SK-N-SH treated with all-trans-retinoic acid at 6 μM for 48 hours (cell line): ENCODE data around the gene FAM25A.

Source experiments
- ATAC-seq: fragments of 200-7000 bp; cut with Tn5 transposase; 3 replicates; pipeline ENCODE4 v1.9.1; 2020; ENCODE audit warnings: mild to moderate bottlenecking, moderate library complexity
- ARNTL ChIP-seq: fragments of 450-650 bp; formaldehyde crosslinking; IDR thresholded peaks from 2 replicates; pipeline ENCODE4 v1.5.0; 2020; ENCODE audit warnings: low read depth, mild to moderate bottlenecking, moderate library complexity, borderline replicate concordance
- BACH2 ChIP-seq: fragments of 250-450 bp; sonication (Bioruptor Pico); IDR thresholded peaks from 2 replicates; pipeline ENCODE4 v1.9.0; 2021; ENCODE audit warnings: mild to moderate bottlenecking, borderline replicate concordance
- CREB5 ChIP-seq: fragments of 250-450 bp; sonication (Bioruptor Pico); IDR thresholded peaks from 2 replicates; pipeline ENCODE4 v1.5.1; 2020; ENCODE audit warnings: low read depth, mild to moderate bottlenecking, moderate library complexity
- CSDC2 ChIP-seq: fragments of 250-450 bp; sonication (Bioruptor Pico); IDR thresholded peaks from 2 replicates; pipeline ENCODE4 v1.5.0; 2020; ENCODE audit warnings: mild to moderate bottlenecking, moderate library complexity
- CSRNP3 ChIP-seq: fragments of 250-450 bp; sonication (Bioruptor Pico); IDR thresholded peaks from 2 replicates; pipeline ENCODE4 v1.5.1; 2021; ENCODE audit warnings: mild to moderate bottlenecking, moderate library complexity
- GLIS3 ChIP-seq: fragments of 250-450 bp; sonication (Bioruptor Pico); IDR thresholded peaks from 2 replicates; pipeline ENCODE4 v1.5.0; 2020; ENCODE audit warnings: mild to moderate bottlenecking, moderate library complexity
- ISL1 ChIP-seq: fragments of 250-450 bp; sonication (Bioruptor Pico); IDR thresholded peaks from 2 replicates; pipeline ENCODE4 v2.1.2; 2022; ENCODE audit warnings: mild to moderate bottlenecking, moderate library complexity
- OSR1 ChIP-seq: fragments of 250-450 bp; sonication (Bioruptor Pico); IDR thresholded peaks from 2 replicates; pipeline ENCODE4 v1.8.0; 2022; ENCODE audit warnings: moderate library complexity, mild to moderate bottlenecking, inconsistent platforms
- PATZ1 ChIP-seq: fragments of 250-450 bp; sonication (Bioruptor Pico); IDR thresholded peaks from 2 replicates; pipeline ENCODE4 v1.8.0; 2020; ENCODE audit warnings: mild to moderate bottlenecking, moderate library complexity, borderline replicate concordance
- POU6F1 ChIP-seq: fragments of 250-450 bp; sonication (Bioruptor Pico); IDR thresholded peaks from 2 replicates; pipeline ENCODE4 v1.8.0; 2021; ENCODE audit warnings: low read depth, mild to moderate bottlenecking, moderate library complexity, borderline replicate concordance
- PPARA ChIP-seq: fragments of 250-450 bp; sonication (Bioruptor Pico); IDR thresholded peaks from 2 replicates; pipeline ENCODE4 v1.5.0; 2020; ENCODE audit warnings: mild to moderate bottlenecking, borderline replicate concordance
- RARB ChIP-seq: fragments of 250-450 bp; sonication (Bioruptor Pico); IDR thresholded peaks from 2 replicates; pipeline ENCODE4 v1.8.0; 2021; ENCODE audit warnings: mild to moderate bottlenecking, moderate library complexity
- SNAI2 ChIP-seq: fragments of 250-450 bp; sonication (Bioruptor Pico); IDR thresholded peaks from 2 replicates; pipeline ENCODE4 v1.5.0; 2020; ENCODE audit warnings: mild to moderate bottlenecking, moderate library complexity
- TCF4 ChIP-seq: fragments of 250-450 bp; sonication (Bioruptor Pico); IDR thresholded peaks from 2 replicates; pipeline ENCODE4 v1.8.0; 2021; ENCODE audit warnings: mild to moderate bottlenecking, moderate library complexity, borderline replicate concordance
- TOX ChIP-seq: fragments of 250-450 bp; sonication (Bioruptor Pico); IDR thresholded peaks from 2 replicates; pipeline ENCODE4 v1.8.0; 2021; ENCODE audit warnings: mild to moderate bottlenecking, moderate library complexity, borderline replicate concordance
- TSHZ2 ChIP-seq: fragments of 250-450 bp; sonication (Bioruptor Pico); IDR thresholded peaks from 2 replicates; pipeline ENCODE4 v1.5.0; 2020; ENCODE audit warnings: mild to moderate bottlenecking, moderate library complexity
- ZC3H10 ChIP-seq: fragments of 250-450 bp; sonication (Bioruptor Pico); IDR thresholded peaks from 2 replicates; pipeline ENCODE4 v1.5.1; 2021; ENCODE audit warnings: mild to moderate bottlenecking, moderate library complexity
- ZFP3 ChIP-seq: fragments of 250-450 bp; sonication (Bioruptor Pico); IDR thresholded peaks from 2 replicates; pipeline ENCODE4 v1.5.0; 2020; ENCODE audit warnings: mild to moderate bottlenecking, moderate library complexity
- ZFP30 ChIP-seq: fragments of 450-650 bp; formaldehyde crosslinking; IDR thresholded peaks from 2 replicates; pipeline ENCODE4 v1.5.0; 2022; ENCODE audit warnings: mild to moderate bottlenecking, moderate library complexity
- ZNF565 ChIP-seq: fragments of 450-650 bp; formaldehyde crosslinking; conservative IDR thresholded peaks from 2 replicates; pipeline ENCODE4 v1.5.0; 2020; ENCODE audit warnings: low read depth, mild to moderate bottlenecking, moderate library complexity
- ZNF8 ChIP-seq: fragments of 450-650 bp; formaldehyde crosslinking; IDR thresholded peaks from 2 replicates; pipeline ENCODE4 v1.5.0; 2020; ENCODE audit warnings: mild to moderate bottlenecking, moderate library complexity

The FAM25A gene

GRCh38 chr10:86972613-86973380 is 47.3 kb upstream of the FAM25A start (continued):
- TF ChIP-seq ZC3H10 (CRISPR knock-in tag) (no peak), SNAI2 (CRISPR knock-in tag) (no peak)

GRCh38 chr10:86974484-86974883 is 45.6 kb upstream of the FAM25A start:
- ATAC-seq: no peak
- TF ChIP-seq ARNTL (CRISPR knock-in tag): no peak
- TF ChIP-seq CSDC2 (CRISPR knock-in tag): no peak
- no peak for TF ChIP-seq POU6F1 (CRISPR knock-in tag)
- TF ChIP-seq TOX (CRISPR knock-in tag): no peak
- no peak for TF ChIP-seq ZNF8 (CRISPR knock-in tag)
- no peak for TF ChIP-seq TCF4 (CRISPR knock-in tag)
- no peak for TF ChIP-seq TSHZ2 (CRISPR knock-in tag)
- TF ChIP-seq ZFP3 (CRISPR knock-in tag): no peak
- no peak for TF ChIP-seq GLIS3 (CRISPR knock-in tag)
- no peak for TF ChIP-seq BACH2 (CRISPR knock-in tag)
- TF ChIP-seq PPARA (CRISPR knock-in tag): no peak
- TF ChIP-seq CSRNP3 (CRISPR knock-in tag): no peak
- TF ChIP-seq ZFP30: no peak
- TF ChIP-seq SNAI2 (CRISPR knock-in tag): no peak
- TF ChIP-seq CREB5 (CRISPR knock-in tag): no peak
- no peak for TF ChIP-seq RARB (CRISPR knock-in tag)
- no peak for TF ChIP-seq PATZ1 (CRISPR knock-in tag)
- TF ChIP-seq ZC3H10 (CRISPR knock-in tag): no peak
- TF ChIP-seq ISL1 (CRISPR knock-in tag): no peak

- TF ChIP-seq ZC3H10 (CRISPR knock-in tag) (no peak), POU6F1 (CRISPR knock-in tag) (no peak), ZNF565 (CRISPR knock-in tag) (no peak), ZFP3 (CRISPR knock-in tag) (no peak), GLIS3 (CRISPR knock-in tag) (no peak), ZFP30 (no peak), OSR1 (no peak), SNAI2 (CRISPR knock-in tag) (no peak), ARNTL (CRISPR knock-in tag) (no peak), PATZ1 (CRISPR knock-in tag) (no peak), CREB5 (CRISPR knock-in tag) (no peak)
- ATAC-seq: no peak
Measured at GRCh38 chr10:86976362-86977056, 43.6 kb upstream of the FAM25A start.
